Stimulated activated CD4-positive, alpha-beta T cell treated with anti-CD3 and anti-CD28 coated beads, Interleukin-1b, Interleukin-23, amount 100 ng/mL, for 4 hours (primary cell): ENCODE results near the gene PRKX.
"Not testable (repeated sequence)": the region's sequence is repeated elsewhere in the genome, so short reads cannot be mapped to it uniquely, and the experiment has no call there.

Source experiments
- DNase-seq, 2 donors: peaks; one replicate each; pipeline ENCODE4 v3.0.0-alpha.2; 2020; ENCODE audit warnings: low read depth in 2 of 2

PRKX gene

GRCh38 chrX:3711331-3711917, 2.0 kb downstream of the PRKX start:
- no peak for DNase-seq

DNA sequence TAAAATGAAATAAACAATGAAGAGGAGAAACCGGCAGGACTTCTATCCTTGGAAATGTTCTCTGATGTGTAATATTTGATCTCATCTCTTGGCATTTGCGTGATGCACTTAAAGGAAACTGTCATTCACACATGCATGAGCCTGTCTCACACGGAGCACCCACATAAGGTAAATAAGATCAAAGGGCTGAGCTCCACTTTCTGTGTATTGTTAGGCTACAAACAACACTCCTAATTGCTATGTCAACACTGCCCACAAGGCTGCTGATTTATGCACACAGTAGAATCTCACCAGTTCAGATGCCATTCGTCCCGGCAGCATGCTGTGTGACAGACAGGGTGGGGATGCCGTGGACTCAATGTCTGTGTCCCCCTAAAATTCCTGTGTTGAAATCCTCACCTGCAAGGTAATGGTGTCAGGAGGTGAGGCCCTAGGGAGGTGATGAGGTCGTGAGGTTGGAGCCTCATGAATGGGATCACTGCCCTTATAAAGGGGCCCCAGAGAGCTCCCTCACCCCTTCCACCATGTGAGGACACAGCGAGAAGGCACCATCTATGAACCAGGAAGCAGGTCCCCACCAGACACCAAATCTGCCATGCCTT, 5.7 kb downstream of the PRKX start:
- DNase-seq: not testable (repeated sequence)

DNA sequence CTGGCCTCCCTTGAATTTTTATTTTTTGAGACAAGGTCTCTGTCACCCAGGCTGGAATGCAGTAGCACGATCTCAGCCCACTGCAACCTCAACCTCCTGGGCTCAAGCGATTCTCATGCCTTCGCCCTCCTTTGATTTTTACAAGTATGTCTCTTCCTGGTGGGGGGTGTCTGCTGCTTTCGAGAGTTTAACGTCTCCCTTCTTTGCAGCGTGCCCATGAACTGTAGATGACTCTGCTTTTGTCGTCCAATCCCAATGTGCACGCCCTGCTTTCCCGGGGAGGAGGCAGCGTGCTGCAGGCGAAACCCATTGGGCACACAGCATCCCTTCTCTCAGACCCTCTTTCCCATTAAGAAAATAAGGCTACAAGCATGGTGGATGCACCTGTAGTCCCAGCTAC, 7.0 kb downstream of the PRKX start:
- no peak for DNase-seq

DNA sequence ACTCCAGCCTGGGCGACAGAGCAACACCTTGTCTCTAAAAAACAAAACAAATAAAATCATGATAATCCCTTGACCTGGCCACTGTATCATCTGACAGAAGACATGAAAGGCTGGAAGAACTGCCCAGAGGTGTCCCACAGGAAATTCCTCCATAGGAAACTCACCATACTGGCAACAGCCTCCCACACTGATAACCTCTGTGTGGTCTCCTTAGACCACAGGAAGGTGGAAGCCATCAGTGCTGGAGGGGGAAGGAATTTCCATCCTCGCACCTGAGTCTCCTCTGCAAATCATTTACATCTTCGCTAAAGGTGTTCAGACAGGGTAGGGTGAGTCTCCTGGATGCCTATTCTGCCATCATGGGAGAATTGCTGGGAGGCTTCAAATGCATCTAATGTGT, 10.2 kb downstream of the PRKX start:
- DNase-seq: not testable (repeated sequence)

DNA sequence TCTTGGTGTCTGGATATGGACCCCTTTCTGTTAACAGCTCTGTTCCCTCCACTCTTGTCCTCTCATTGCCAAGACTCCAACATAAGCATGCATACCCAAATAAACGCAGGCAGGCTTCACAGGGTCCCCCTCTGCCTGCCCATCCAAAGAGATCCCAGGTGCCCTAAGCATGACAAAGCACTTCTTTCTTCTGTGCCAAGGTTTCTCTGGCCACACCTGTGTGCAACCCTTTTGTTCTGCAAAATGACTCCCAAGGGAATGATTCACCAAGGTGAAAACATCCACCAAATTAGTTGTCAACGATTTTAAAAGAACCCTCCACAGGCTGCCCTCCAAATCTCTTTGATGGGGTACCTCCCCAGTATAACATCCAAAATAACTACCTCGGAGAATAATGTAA, 11.4 kb downstream of the PRKX start:
- not testable (repeated sequence) for DNase-seq

- DNase-seq: not testable (repeated sequence)
These were observed 12.0 kb downstream of the PRKX start for GRCh38 chrX:3701445-3701928.

- no peak for DNase-seq
These were observed 13.5 kb downstream of the PRKX start for GRCh38 chrX:3699821-3700381.

- no peak for DNase-seq
These were observed 15.7 kb downstream of the PRKX start for GRCh38 chrX:3697701-3698279.

- DNase-seq: no peak
These were observed 16.2 kb downstream of the PRKX start for GRCh38 chrX:3697220-3697684.

- no peak for DNase-seq
These were observed 17.9 kb downstream of the PRKX start for GRCh38 chrX:3695536-3695935.

DNA sequence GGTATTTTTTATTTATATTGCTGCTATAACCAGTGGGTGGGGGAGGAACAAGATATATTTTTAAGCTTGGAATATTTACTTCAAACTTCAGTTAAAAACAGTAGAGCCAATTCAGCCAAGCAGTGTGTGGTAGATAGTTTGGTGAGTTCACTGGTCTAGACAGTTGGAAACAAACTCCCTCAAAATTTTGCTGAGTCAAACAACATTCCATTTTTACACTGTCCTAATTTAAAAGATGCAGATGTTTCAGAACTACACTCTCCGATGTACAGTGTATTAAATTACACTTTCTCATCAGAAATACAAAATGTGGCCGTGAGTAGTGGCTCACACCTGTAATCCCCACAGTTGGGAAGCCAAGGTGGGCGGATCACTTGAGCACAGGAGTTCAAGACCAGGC, 23.3 kb downstream of the PRKX start:
- no peak for DNase-seq

DNA sequence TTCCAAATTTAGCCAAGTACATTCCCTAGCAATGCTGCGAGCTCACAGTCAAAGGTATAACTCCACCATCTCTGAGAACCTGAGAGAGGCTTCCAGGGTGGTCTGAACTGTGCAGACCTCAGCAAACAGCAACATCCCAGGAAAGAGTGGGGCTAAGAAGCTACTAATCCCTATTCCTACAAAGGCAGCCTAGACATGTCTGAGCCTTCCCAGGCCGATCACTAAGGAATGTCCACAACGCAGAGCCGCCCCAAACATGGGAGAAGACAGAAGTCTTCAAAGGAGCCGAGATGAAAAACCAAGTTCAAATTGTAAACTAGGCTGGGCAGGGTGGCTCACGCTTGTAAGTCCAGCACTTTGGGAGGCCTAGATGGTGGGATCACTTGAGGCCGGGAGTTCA, 30.2 kb downstream of the PRKX start:
- DNase-seq: not testable (repeated sequence)

DNA sequence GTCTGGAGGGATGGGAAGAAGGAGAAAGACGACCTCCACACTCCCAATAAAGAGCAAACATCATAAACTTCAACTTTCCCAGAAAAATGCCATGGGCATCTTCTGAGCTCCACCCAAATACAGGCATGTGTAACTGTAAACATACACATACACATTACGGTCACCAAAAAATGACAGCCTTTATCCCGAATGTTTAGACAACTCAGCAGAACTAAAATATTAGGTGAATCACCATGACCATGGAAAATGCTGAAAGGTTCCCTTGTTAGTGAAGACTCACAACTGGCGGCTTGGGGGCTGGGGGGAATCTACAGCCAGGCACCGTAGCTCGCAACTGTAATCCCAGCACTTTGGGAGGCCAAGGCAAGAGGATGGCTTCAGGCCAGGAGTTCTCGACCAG, 33.0 kb downstream of the PRKX start:
- no peak for DNase-seq

DNA sequence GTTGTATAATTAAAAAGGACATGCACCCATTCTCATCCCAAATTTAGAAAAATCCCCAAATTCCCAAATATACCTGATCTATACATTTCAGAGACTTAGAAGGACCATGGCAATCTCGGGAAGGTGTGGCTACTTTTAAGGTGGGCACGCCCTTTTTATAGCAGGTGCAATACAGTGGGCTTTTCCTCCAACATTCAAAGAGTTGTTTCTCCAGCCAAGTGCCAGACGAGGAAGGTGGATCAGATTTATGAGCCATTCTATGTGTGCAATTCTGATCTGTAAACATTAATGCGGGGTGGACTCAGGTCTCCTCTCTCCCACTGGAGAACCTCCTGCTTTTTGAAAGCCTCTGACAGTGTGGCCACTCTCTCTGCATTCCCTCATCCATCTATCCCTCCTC, 33.8 kb downstream of the PRKX start:
- no peak for DNase-seq

- DNase-seq: no peak
These were observed 35.1 kb downstream of the PRKX start for GRCh38 chrX:3678328-3678727.

DNA sequence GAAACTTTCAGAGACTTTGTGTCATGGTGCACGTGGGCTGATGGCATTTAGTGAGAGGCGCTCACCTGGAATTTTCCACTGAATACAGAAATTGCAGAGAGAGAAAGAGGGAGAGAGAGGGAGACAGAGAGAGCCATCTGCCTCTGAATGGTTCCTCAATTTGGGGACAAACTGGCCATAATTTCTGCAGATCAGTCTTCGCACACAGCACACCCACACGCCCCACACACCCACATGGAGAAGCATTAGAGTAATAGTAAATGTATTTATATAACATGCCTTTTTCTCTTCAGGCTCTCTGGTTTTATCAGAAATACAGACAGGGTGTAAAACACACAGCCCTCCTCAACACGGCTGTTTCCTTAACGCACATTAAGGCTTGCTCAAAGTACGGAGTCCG, 38.6 kb downstream of the PRKX start:
- DNase-seq: no peak

DNA sequence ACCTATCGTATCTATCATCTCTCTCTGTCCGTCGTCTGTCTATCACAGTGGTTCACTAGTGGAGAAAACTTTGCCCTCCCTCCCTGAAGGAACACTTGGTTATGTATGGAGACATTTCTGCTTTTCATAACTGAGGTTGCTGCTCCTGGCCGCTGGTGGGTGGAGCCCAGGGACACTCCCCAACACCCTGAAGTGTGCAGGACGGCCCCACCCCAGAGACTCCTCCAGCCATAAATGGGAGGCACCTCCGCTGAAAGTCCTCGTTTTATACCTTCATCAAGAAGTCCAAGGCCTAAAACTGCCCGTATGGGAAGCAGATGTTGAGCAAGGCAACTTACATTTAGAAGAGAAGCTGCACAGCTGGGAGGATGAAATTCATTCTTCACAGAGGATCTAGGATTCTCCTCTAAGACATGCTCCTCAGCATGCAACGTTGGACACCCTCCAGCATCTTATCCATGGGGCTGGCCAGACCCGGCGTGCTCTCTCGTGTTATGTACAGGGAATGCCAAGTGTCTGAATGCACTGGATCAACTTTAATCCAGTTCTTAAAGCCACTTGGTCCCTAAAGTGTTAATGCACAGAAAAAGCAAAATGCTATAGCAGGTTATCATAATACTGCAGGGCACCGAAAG, 43.5 kb downstream of the PRKX start:
- no peak for DNase-seq

DNA sequence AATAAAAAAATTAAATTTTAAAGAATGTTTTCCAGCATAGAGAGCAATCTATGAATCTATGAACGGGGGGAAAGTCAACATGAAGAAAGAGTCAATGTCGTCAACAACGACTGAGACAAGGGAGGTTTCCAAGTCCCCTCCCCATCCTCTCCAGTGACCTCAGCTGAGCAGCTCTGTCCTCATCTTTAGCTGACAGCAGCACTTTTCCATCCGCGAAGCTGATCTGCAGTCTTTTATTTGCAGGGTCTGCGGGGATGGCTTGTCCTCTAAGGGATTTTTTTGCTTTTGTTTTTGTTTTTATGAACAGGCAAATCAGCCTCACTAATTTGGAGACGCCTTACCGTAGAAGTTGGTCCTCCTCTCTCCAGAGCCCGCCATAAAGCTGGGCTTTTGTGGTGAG, 46.5 kb downstream of the PRKX start:
- DNase-seq: no peak

- DNase-seq: no peak
These were observed 48.5 kb downstream of the PRKX start for GRCh38 chrX:3664921-3665320.

GRCh38 chrX:3663576-3664250, 49.7 kb downstream of the PRKX start:
- DNase-seq: not testable (repeated sequence)

GRCh38 chrX:3659761-3660160, 53.7 kb downstream of the PRKX start:
- no peak for DNase-seq

- no peak for DNase-seq
These were observed 58.3 kb downstream of the PRKX start for GRCh38 chrX:3655181-3655580.
